Astrocyte of the cerebellum (primary cell): ENCODE measurements around the gene PAPPA.

ENCODE experiments used
- DNase-seq: peaks from one replicate; pipeline ENCODE4 v3.0.0-alpha.2; 2011; ENCODE audit warnings: low read depth
- H3K4me3 ChIP-seq: 2 replicates; pipeline ENCODE4 v1.5.1; 2011; ENCODE audit warnings: mild to moderate bottlenecking, low read depth, low read length, moderate library complexity
- CTCF ChIP-seq: IDR thresholded peaks from 2 replicates; pipeline ENCODE4 v1.5.1; 2012; ENCODE audit warnings: low read length, low read depth, moderate library complexity, mild to moderate bottlenecking; ENCODE audit errors: missing control alignments
- in situ Hi-C: cut with HindIII; loops from 2 replicates; pipeline ENCODE4 v1.10.0; 2017; ENCODE audit warnings: low sequenced_read_pairs

Gene PAPPA

GRCh38 chr9:116209414-116210116, 56.0 kb downstream of the PAPPA start:
- no peak for TF ChIP-seq CTCF
- DNase-seq, result no peak
- in situ Hi-C loops, result no loop called here
- H3K4me3 ChIP-seq, result no peak overlapping the region

DNA sequence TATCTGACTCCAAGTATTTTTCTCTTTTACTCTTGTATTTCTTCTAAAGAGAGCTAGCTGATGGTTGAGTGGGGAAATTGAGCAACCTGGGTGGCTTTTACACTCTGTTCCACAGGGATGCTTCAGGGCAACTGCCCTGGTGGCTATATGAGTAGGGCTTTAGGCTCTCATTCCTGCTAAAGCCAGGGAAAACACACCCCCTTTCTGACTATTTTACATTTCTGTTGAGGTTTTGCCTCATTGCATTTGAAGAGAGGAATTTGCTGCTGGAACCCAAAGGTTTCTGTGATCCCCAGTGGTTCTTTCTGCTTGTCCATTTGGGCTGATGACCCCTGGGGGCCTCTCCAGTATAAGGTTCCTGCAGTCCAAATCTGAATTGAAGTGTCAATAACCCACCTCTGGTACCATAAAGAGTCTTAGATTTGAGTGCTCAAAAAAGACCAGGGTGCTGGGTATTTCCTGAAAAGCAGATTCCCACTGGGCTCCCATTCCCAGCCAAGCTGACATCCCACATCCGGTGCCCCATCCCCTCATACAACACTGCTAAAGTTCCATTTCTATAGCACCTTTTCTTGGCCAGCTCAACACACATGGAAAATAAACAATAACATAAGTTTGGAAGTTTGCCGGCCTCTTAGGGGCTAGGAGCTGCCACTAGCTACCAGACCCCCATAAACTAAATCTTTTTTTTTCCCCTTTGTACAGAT, 59.5 kb downstream of the PAPPA start:
- no peak for TF ChIP-seq CTCF
- H3K4me3 ChIP-seq, result no peak overlapping the region
- in situ Hi-C loops, result no loop called here
- DNase-seq, result no peak

DNA sequence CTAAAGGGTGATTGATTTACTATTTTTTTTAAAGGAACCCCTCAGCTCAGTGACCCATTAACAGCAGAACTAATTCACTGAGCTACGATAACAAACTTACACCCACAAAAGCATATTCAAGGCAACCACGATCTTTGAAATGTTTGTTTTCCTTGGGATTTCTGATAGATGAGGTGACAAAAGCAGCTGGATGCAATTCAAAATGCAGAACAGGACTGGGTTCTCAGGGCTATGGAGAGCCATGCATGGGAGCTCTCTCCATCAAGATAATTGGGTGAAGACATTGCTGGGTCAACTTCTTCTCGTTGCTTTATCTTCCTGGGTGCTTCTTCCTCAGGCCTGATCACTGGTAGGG, 60.1 kb downstream of the PAPPA start:
- in situ Hi-C loops, result no loop called here
- H3K4me3 ChIP-seq, result no peak overlapping the region
- TF ChIP-seq CTCF, result no peak
- DNase-seq, result peak; percentile 51

- in situ Hi-C loops, result no loop called here
- DNase-seq, result no peak
- H3K4me3 ChIP-seq, result no peak overlapping the region
- no peak for TF ChIP-seq CTCF
These were observed 64.8 kb downstream of the PAPPA start for GRCh38 chr9:116218399-116218798.

DNA sequence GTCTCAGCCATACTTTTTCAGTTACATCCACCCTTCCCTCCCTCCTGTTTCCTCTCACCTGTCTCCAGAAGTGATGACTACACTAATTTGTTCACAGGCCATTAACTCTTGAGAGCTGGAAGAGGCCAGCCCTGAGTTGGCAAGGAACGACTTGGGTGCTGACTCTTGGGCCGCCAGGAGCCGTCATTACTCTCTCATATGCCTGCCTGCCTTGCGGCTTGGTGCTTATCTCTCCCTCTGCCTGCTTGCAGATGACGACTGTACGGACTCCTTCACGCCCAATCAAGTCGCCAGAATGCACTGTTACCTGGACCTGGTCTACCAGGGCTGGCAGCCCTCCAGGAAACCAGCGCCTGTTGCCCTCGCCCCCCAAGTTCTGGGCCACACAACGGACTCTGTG, 66.1 kb downstream of the PAPPA start:
- DNase-seq, result no peak
- no peak overlapping the region for H3K4me3 ChIP-seq
- in situ Hi-C loops, result loop anchor here (5.0 kb wide), 1 partner anchor 57 kb away; no protein-coding TSS in a partner anchor
- no peak for TF ChIP-seq CTCF

DNA sequence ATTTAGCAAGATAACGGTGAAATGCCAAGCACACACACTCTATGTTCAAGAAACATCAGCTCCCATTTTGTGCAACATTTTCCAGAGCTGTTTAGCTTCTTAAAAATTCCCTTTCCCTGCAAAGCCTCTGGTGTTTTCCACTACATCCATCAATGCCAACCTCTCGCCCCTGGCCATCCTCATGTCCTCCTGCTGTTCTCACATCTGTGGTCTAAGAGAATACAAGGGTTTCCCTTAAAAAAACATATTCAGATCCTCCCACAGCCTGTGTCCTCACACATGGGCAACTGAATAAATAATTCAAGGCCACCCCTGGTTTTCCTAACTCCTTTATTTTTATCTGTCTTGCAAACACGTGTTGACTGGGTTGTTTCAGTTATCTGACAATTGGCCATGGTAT, 70.3 kb downstream of the PAPPA start:
- no peak for DNase-seq
- no peak for TF ChIP-seq CTCF
- H3K4me3 ChIP-seq, result no peak overlapping the region
- in situ Hi-C loops, result loop anchor here (5.0 kb wide), 1 partner anchor 62 kb away; no protein-coding TSS in a partner anchor
